Measurements from ENCODE around the gene CBLN3.

Gene CBLN3

DNA sequence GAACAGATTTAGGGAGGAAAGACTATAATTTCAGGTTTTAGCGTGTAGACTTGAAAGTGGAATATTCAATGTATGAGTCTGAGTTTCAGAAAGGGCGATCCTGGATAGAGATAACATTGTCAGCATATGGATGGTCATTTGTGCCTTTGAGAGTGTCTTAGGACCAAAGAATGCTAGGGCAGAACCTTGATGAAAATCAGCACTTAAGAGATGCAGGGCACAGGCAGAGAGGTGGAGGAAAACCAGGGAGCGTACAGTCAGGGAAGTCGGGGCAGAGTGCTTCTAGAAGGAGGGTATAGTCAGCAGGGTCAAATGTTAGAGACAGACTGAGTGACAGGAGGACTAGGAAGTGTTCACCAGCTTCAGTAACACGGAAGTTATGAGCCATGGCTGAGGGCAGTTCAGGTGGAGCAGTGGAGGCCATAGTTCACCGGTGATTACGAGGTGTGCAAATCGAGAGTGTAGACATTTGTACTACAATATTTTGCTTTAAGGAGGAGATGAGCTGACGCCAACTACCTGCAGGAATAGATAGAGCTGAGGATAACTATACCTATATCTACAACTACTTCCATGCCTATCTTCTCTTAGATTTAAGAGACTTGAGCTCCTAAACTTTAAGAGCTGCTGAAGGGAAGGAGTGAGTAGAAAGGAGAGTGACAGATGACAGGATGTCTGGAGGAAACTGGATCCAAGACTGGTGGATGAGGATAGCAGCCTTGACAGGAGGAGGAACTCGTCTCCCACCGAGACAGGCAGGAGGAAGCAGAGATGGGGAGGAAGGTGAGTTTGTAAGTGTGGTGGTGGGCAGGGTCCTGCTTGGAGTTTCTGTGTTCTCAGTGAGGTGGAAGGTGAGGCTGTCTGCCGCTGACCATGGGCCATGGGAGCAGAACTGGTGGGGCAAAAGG, 6.5 kb downstream of the CBLN3 start:
- no peak for DNase-seq

GRCh38 chr14:24422261-24422660, 7.2 kb downstream of the CBLN3 start:
- peak; percentile 27 for DNase-seq

DNA sequence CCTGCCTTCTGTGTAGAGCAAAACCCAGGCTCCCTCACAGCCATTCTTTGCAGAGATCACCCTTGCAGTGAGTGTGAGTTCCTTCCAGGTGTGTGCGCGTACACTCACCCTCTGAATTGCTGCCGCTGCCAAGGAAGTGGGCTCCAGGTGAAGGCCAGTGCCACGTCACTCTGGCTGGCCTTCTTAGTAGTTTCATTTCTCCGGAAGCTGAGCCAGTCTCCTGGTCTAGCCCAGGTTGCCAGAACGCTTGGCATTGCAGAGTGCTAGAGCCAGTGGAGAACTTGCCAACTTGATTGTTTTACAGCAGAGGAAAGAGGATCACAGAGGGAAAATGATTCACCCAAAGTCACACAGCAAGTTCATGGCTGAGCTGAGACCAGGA, 11.0 kb downstream of the CBLN3 start:
- DNase-seq: no peak

DNA sequence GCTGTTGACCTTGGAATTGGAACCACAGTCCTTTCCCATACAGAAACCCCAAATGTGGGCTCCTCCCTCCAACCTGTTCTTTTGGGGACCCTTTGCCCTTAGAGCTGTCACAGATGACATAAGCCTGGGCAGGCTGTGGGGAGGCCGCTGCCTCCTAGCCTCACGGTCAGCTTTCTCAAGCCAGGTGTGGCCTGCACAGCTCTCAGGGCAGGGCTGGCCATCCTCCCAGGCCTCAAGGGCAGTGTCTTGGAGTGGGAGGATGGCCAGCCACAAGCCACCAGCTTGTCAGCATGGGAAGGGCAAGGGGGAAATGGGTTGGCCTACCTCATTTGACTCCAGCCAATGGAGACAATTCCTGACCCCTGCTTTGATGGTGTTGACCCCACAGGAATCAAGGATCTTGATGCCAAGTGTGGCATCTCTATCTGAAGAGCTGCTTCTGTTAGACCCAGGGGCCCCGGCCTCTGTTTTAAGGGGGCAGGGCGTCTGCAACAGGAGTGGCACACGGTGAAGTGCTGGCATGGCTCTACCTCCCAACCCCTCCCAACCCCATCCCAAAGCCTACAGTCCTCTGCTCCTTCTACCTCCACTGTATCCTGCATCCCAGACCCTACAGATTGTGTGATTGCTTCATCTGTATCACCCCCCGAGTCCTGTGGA, 11.5 kb downstream of the CBLN3 start:
- DNase-seq: no peak

- no peak for DNase-seq
Observed at GRCh38 chr14:24416932-24417619, 12.4 kb downstream of the CBLN3 start.

- no peak for DNase-seq
Observed at GRCh38 chr14:24416254-24416931, 13.1 kb downstream of the CBLN3 start.

GRCh38 chr14:24415421-24416253, 13.8 kb downstream of the CBLN3 start:
- DNase-seq: no peak

- no peak for DNase-seq
Observed at GRCh38 chr14:24414732-24415420, 14.6 kb downstream of the CBLN3 start.

DNA sequence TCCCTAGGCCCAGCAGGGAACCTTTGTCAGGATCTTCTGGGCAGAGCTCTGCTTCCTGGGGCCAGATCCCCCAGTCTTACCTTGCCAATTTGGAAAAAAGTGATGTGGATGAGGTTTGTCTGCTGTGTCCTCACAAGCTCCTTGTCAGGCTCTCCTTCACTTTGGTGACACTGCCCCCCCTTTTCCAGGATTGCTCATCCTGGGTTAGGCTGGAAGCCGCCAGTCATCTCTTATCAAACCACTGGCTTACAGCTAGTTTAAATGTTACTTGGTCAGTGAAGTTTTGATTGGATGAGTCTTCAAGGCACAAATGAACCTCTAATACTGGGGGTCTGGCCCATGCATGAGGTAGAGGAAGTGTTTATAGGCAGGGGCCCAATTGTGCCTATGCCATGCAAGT, 15.4 kb downstream of the CBLN3 start:
- no peak for DNase-seq

DNA sequence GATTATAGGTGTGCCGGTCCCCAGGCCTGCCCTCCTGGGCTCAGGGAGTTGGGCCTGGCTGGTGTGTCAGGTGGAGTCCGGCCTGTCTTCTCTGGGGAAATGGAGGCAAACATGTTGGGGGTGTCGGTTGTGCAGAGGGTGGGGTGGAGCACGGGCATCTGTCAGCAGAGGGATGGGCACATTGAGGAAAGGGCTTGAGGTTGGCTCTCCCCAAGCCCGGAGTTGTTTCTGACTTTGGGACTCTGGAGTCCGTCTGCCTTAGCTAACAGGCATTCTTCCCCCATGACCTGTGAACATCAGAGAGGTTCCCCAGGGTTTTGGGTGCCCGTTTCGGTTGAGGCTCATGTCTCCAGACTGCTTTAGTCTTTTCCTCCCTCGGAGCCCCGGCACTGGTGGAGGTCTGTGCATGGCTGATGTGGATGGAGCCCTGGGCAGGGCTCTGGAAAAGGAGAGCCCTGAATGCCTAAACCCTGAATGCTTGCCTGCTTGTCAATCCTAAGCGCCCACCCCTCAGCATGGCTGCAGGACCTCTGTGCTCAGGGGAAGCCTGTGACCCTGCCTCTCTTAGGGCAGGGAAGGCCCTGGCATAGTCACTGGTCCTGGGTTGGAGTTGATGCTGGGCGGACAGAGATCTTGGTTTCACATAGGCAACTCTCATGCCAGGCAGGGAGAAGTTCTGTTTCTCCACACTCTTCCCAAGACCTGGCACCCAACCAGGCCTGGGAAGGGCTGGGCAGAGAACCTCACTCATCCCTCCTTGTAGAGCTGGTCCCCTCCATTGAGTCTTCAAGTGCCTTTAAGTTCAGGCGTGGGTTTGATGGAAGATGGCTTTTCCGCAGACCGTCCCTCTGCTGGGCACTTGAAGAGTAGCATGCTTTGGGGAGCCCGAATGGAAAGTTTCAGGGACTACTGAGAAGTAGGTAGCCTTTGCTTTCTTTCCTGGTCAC, 17.8 kb downstream of the CBLN3 start:
- DNase-seq: peak; percentile 54

- no peak for DNase-seq
Observed at GRCh38 chr14:24409956-24410355, 19.5 kb downstream of the CBLN3 start.

DNA sequence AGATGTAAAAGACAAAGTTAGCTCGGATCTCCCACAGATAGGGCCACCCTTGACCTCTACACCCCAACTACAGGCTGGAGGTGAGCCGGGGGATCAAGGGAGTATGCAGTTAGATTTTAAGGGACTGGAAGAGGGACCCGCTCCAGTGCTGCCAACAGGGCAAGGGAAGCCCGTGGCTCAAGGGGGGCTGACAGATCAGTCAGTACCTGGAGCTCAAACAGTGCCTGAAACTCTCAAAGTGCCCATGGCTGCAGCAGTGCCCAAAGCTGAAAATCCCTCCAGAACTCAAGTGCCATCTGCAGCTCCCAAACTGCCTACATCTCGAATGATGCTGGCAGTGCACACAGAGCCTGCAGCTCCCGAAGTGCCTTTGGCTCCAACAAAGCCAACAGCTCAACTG, 20.3 kb downstream of the CBLN3 start:
- no peak for DNase-seq

DNA sequence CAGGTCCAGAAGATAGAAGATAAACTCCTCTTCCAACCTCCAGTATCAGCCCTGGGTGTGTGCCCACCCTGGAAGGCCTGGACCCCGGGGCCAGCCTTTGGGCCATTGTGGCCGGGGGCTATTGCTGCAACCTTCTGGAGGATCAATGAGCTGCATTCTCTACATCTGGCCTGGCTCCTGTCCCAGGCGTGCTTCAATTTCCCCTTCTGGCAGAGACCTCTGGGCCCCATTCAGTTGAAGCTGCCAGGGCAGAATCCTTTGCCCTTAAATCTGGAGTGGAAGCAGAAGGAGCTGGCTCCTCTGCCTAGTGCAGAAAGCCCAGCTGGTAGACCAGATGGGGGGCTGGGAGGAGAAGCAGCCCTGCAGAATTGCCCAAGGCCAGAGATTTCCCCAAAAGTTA, 20.7 kb downstream of the CBLN3 start:
- DNase-seq: no peak

GRCh38 chr14:24407608-24408325, 21.7 kb downstream of the CBLN3 start:
- no peak for DNase-seq

GRCh38 chr14:24406416-24406815, 23.1 kb downstream of the CBLN3 start:
- no peak for DNase-seq

DNA sequence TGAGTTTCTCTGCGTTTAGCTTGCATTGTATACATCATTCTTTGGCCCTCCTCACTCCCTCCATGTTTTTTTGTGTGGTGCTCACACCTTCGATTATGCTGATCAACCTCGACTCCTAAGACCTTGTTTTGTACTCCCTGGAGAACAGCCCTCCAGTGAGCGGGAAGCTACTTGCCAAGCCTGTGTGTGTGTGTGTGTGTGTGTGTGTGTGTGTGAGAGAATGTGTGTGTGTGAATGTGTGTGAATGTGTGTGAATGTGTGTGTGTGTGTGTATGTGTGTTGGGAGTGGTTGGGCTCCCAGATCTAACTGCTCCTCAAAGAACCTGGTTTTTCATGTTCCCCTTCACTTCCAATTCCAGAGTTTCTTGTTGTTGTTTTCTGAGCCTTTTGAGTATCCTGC, 24.7 kb downstream of the CBLN3 start:
- DNase-seq: no peak

DNA sequence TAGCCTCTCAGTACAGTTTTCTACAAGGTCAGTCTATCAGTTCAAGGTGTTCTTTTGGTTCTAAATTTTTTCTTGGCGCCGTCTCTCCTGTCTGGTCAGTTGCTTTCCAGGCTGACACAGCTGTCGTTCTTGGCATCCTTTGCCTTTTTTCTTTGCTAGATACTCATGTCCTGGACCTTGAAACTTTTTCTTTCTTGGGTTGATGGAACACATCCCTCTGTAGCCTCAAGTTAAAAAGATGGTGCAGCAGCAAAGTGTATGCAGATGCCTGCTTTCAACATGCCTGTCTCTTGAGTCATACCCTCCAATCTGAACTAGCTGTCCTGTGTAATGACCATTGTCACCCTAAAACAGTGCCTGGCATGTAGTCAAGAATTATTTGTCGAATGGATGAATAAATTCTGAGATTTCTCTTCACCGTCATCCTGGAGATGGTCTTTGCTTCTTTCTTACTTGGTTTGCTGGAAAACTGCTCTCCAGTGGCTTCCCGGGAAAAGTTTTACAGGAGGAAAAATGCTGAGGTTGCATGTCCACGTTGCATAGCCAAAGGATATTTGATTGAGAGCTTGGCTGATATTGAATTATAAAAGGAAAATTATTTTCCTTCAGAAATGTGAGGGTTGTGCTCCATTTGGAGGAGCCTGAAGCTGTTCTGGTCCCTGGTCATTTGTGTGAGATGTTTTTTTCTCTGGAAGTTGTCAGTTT, 26.0 kb downstream of the CBLN3 start:
- DNase-seq: no peak

GRCh38 chr14:24401810-24402702, 27.4 kb downstream of the CBLN3 start:
- DNase-seq: no peak
